Large intestine (tissue), 3 donors: Measurements from ENCODE around the gene DDX4. TPM values are rescaled to one million over a fixed set of nuclear protein-coding genes. Genes with fewer than 3 reads are reported as not detected.

ENCODE experiments used
- DNase-seq, 2 donors: peaks; one replicate each; pipeline versions ENCODE4 v3.0.0 to v3.0.0-alpha.2; 2013
- H3K27ac ChIP-seq: one replicate; pipeline ENCODE4 v1.5.1; 2013; ENCODE audit warnings: low read length
- H3K27me3 ChIP-seq: 2 replicates; pipeline ENCODE4 v1.6.1; 2013; ENCODE audit warnings: low read length; ENCODE audit not compliant: control insufficient read depth, insufficient read depth
- H3K36me3 ChIP-seq: 2 replicates; pipeline ENCODE4 v1.6.1; 2013; ENCODE audit warnings: low read length; ENCODE audit not compliant: control insufficient read depth, insufficient read depth
- H3K4me1 ChIP-seq: one replicate; pipeline ENCODE4 v1.6.1; 2013; ENCODE audit warnings: low read length; ENCODE audit not compliant: control insufficient read depth, insufficient read depth
- H3K4me3 ChIP-seq: one replicate; pipeline ENCODE4 v1.5.1; 2013; ENCODE audit warnings: low read length
- H3K9me3 ChIP-seq: one replicate; pipeline ENCODE4 v1.6.1; 2013; ENCODE audit warnings: mild to moderate bottlenecking, low read depth, low read length, moderate library complexity; ENCODE audit not compliant: control insufficient read depth
- WGBS: methylation state at CpG from one replicate; pipeline ENCODE4 v1.1.5; 2013; ENCODE audit warnings: low lambda C conversion rate; ENCODE audit not compliant: insufficient coverage; 5-methylcytosine and 5-hydroxymethylcytosine counted together
- polyA plus RNA-seq: library from polyadenylated mRNA; unstranded; fragments of 120-200 nt; gene quantifications from one replicate; pipeline ENCODE4 v1.2.1, GENCODE V29; 2013

Gene DDX4
- polyA plus RNA-seq, 1 donor, result 0.10 TPM

GRCh38 chr5:55720188-55720703 lies 17.6 kb upstream of the DDX4 start:
- DNase-seq, result no peak
- Histone ChIP-seq H3K4me3 (no peak overlapping the region), H3K9me3 (no peaks in the 10 kb centered on the region), H3K27me3 (no peaks in the 10 kb centered on the region), H3K36me3 (no peaks in the 10 kb centered on the region), H3K27ac (no peak overlapping the region), H3K4me1 (no peaks in the 10 kb centered on the region)
- 90% methylated on average over 2 of the region's 3 CpGs for WGBS

- WGBS, result 100% methylated on average over 1 of the region's 4 CpGs
- H3K9me3 ChIP-seq, result no peaks in the 10 kb centered on the region
Measured at GRCh38 chr5:55724281-55724680, 13.6 kb upstream of the DDX4 start.

GRCh38 chr5:55731848-55732247 lies 6.0 kb upstream of the DDX4 start:
- Histone ChIP-seq H3K36me3 (no peaks in the 10 kb centered on the region), H3K4me3 (no peak overlapping the region), H3K27me3 (no peaks in the 10 kb centered on the region), H3K27ac (no peak overlapping the region), H3K4me1 (no peaks in the 10 kb centered on the region), H3K9me3 (no peaks in the 10 kb centered on the region)
- no peak for DNase-seq
- WGBS, result no CpG with 5 or more reads among the region's 3 CpGs

More at GRCh38 chr5:55724281-55724680, 13.6 kb upstream of the DDX4 start:
- H3K4me1 ChIP-seq, result no peaks in the 10 kb centered on the region
- H3K4me3 ChIP-seq, result no peak overlapping the region
- H3K36me3 ChIP-seq, result no peaks in the 10 kb centered on the region
- no peaks in the 10 kb centered on the region for H3K27me3 ChIP-seq
- H3K27ac ChIP-seq, result no peak overlapping the region
- DNase-seq, result no peak

GRCh38 chr5:55732585-55732984 lies 5.3 kb upstream of the DDX4 start:
- no peaks in the 10 kb centered on the region for H3K36me3 ChIP-seq
- H3K27ac ChIP-seq, result no peak overlapping the region
- H3K4me3 ChIP-seq, result no peak overlapping the region
- no peak for DNase-seq
- no peaks in the 10 kb centered on the region for H3K27me3 ChIP-seq
- no peaks in the 10 kb centered on the region for H3K4me1 ChIP-seq
- peaks cover under 1% of the 10 kb centered on the region for H3K9me3 ChIP-seq

- DNase-seq, result no peak
- no peaks in the 10 kb centered on the region for H3K4me1 ChIP-seq
- H3K36me3 ChIP-seq, result no peaks in the 10 kb centered on the region
- H3K4me3 ChIP-seq, result no peak overlapping the region
- peaks cover 6% of the 10 kb centered on the region for H3K9me3 ChIP-seq
- no CpG with 5 or more reads among the region's 1 CpG for WGBS
- H3K27me3 ChIP-seq, result no peaks in the 10 kb centered on the region
- H3K27ac ChIP-seq, result no peak overlapping the region
Measured at GRCh38 chr5:55734658-55735057, 3.2 kb upstream of the DDX4 start.

GRCh38 chr5:55742778-55743177 lies 4.9 kb downstream of the DDX4 start:
- H3K27me3 ChIP-seq, result no peaks in the 10 kb centered on the region
- H3K4me1 ChIP-seq, result no peaks in the 10 kb centered on the region
- no peak for DNase-seq
- H3K4me3 ChIP-seq, result no peak overlapping the region
- no peaks in the 10 kb centered on the region for H3K36me3 ChIP-seq
- WGBS, result 92% methylated on average over 2 of the region's 3 CpGs
- H3K27ac ChIP-seq, result no peak overlapping the region
- peaks cover 4% of the 10 kb centered on the region for H3K9me3 ChIP-seq

GRCh38 chr5:55747778-55748318 lies 10.0 kb downstream of the DDX4 start:
- no peak overlapping the region for H3K4me3 ChIP-seq
- H3K4me1 ChIP-seq, result no peaks in the 10 kb centered on the region
- DNase-seq, result no peak
- H3K27me3 ChIP-seq, result no peaks in the 10 kb centered on the region
- H3K27ac ChIP-seq, result no peak overlapping the region
- WGBS, result 90% methylated on average over 2 of the region's 2 CpGs
- H3K36me3 ChIP-seq, result no peaks in the 10 kb centered on the region
- H3K9me3 ChIP-seq, result no peaks in the 10 kb centered on the region

- no peaks in the 10 kb centered on the region for H3K9me3 ChIP-seq
- no peak overlapping the region for H3K4me3 ChIP-seq
- H3K36me3 ChIP-seq, result no peaks in the 10 kb centered on the region
- WGBS, result no CpG with 5 or more reads among the region's 2 CpGs
- no peak for DNase-seq
- no peaks in the 10 kb centered on the region for H3K27me3 ChIP-seq
- H3K27ac ChIP-seq, result no peak overlapping the region
- no peaks in the 10 kb centered on the region for H3K4me1 ChIP-seq
Measured at GRCh38 chr5:55749387-55749786, 11.5 kb downstream of the DDX4 start.

- no peaks in the 10 kb centered on the region for H3K4me1 ChIP-seq
- no peaks in the 10 kb centered on the region for H3K36me3 ChIP-seq
- WGBS, result 90% methylated on average over 2 of the region's 3 CpGs
- H3K27ac ChIP-seq, result no peak overlapping the region
- DNase-seq, result no peak
- H3K9me3 ChIP-seq, result no peaks in the 10 kb centered on the region
- no peak overlapping the region for H3K4me3 ChIP-seq
- H3K27me3 ChIP-seq, result no peaks in the 10 kb centered on the region
Measured at GRCh38 chr5:55750063-55750462, 12.2 kb downstream of the DDX4 start.

GRCh38 chr5:55750499-55750898 lies 12.6 kb downstream of the DDX4 start:
- no peaks in the 10 kb centered on the region for H3K36me3 ChIP-seq
- H3K9me3 ChIP-seq, result no peaks in the 10 kb centered on the region
- 60% methylated on average over 1 of the region's 3 CpGs for WGBS
- no peaks in the 10 kb centered on the region for H3K4me1 ChIP-seq
- no peak overlapping the region for H3K27ac ChIP-seq
- no peak for DNase-seq
- no peak overlapping the region for H3K4me3 ChIP-seq
- no peaks in the 10 kb centered on the region for H3K27me3 ChIP-seq

GRCh38 chr5:55758231-55758630 lies 20.4 kb downstream of the DDX4 start:
- H3K36me3 ChIP-seq, result no peaks in the 10 kb centered on the region
- H3K27ac ChIP-seq, result no peak overlapping the region
- DNase-seq, result no peak
- no peak overlapping the region for H3K4me3 ChIP-seq
- no peaks in the 10 kb centered on the region for H3K4me1 ChIP-seq
- H3K27me3 ChIP-seq, result no peaks in the 10 kb centered on the region
- WGBS, result no CpG with 5 or more reads among the region's 1 CpG
- no peaks in the 10 kb centered on the region for H3K9me3 ChIP-seq
